ENCODE results near the gene NDUFAF8. TPM values are rescaled to one million over a fixed set of nuclear protein-coding genes. Genes with fewer than 3 reads are reported as not detected.

Gene NDUFAF8
- total RNA-seq, 2 donors from 2014 or later = 20.8 to 26.5 TPM

- no peak for DNase-seq
- no peaks in the 10 kb centered on the region for H3K36me3 ChIP-seq (replicated peaks in 1 of 2; ENCODE audit: insufficient read depth in 1 of 2, low read depth in 2 of 2)
- no peaks in the 10 kb centered on the region for H3K27me3 ChIP-seq
- intact Hi-C loops (cut with DNase I) = no loop called here
- no peak overlapping the region for H3K27ac ChIP-seq
- ATAC-seq = no peak
- no peaks in the 10 kb centered on the region for H3K4me1 ChIP-seq
- H3K9me3 ChIP-seq = no peaks in the 10 kb centered on the region
- 94 to 95% methylated on average over 6 to 16 of the region's 16 CpGs for WGBS, 2 donors
- H3K4me3 ChIP-seq = no peak overlapping the region
- TF ChIP-seq POLR2A (IDR thresholded peaks at IDR 0.05) = no peak
- no peak for TF ChIP-seq CTCF (IDR thresholded peaks at IDR 0.05)
Observed at GRCh38 chr17:81209141-81209540, 30.0 kb upstream of the NDUFAF8 start.

GRCh38 chr17:81210466-81210865 is 28.7 kb upstream of the NDUFAF8 start:
- H3K36me3 ChIP-seq (replicated peaks in 1 of 2; ENCODE audit: insufficient read depth in 1 of 2, low read depth in 2 of 2) = no peaks in the 10 kb centered on the region
- TF ChIP-seq POLR2A (IDR thresholded peaks at IDR 0.05) (no peak), CTCF (IDR thresholded peaks at IDR 0.05) (no peak)
- no peaks in the 10 kb centered on the region for H3K27me3 ChIP-seq
- DNase-seq (no peak), ATAC-seq (no peak)
- no peaks in the 10 kb centered on the region for H3K4me1 ChIP-seq
- no peak overlapping the region for H3K27ac ChIP-seq
- no peaks in the 10 kb centered on the region for H3K9me3 ChIP-seq
- intact Hi-C loops (cut with DNase I) = no loop called here
- no peak overlapping the region for H3K4me3 ChIP-seq
- WGBS, 2 donors = 65 to 80% methylated on average over 10 of the region's 10 CpGs

- no peak overlapping the region for H3K4me3 ChIP-seq
- H3K36me3 ChIP-seq (replicated peaks in 1 of 2; ENCODE audit: insufficient read depth in 1 of 2, low read depth in 2 of 2) = no peaks in the 10 kb centered on the region
- no peak for DNase-seq
- intact Hi-C loops (cut with DNase I) = no loop called here
- TF ChIP-seq POLR2A (IDR thresholded peaks at IDR 0.05) = no peak
- TF ChIP-seq CTCF (IDR thresholded peaks at IDR 0.05) = no peak
- 71 to 72% methylated on average over 14 of the region's 14 CpGs for WGBS, 2 donors
- no peaks in the 10 kb centered on the region for H3K27me3 ChIP-seq
- H3K4me1 ChIP-seq = no peaks in the 10 kb centered on the region
- ATAC-seq = peak; percentile 12
- no peaks in the 10 kb centered on the region for H3K9me3 ChIP-seq
- H3K27ac ChIP-seq = no peak overlapping the region
Observed at GRCh38 chr17:81210868-81211267, 28.2 kb upstream of the NDUFAF8 start.

GRCh38 chr17:81212365-81212764 is 26.8 kb upstream of the NDUFAF8 start:
- intact Hi-C loops (cut with DNase I) = no loop called here
- no peak overlapping the region for H3K4me3 ChIP-seq
- no peaks in the 10 kb centered on the region for H3K36me3 ChIP-seq (replicated peaks in 1 of 2; ENCODE audit: insufficient read depth in 1 of 2, low read depth in 2 of 2)
- ATAC-seq (no peak), DNase-seq (no peak)
- no peak for TF ChIP-seq CTCF (IDR thresholded peaks at IDR 0.05)
- no peak for TF ChIP-seq POLR2A (IDR thresholded peaks at IDR 0.05)
- WGBS, 2 donors = 90 to 93% methylated on average over 6 to 9 of the region's 9 CpGs
- no peaks in the 10 kb centered on the region for H3K9me3 ChIP-seq
- no peaks in the 10 kb centered on the region for H3K27me3 ChIP-seq
- H3K27ac ChIP-seq = no peak overlapping the region
- H3K4me1 ChIP-seq = no peaks in the 10 kb centered on the region

GRCh38 chr17:81213978-81214377 is 25.1 kb upstream of the NDUFAF8 start:
- Histone ChIP-seq H3K4me1 (no peaks in the 10 kb centered on the region), H3K4me3 (no peak overlapping the region), H3K27ac (no peak overlapping the region), H3K27me3 (no peaks in the 10 kb centered on the region), H3K36me3 (replicated peaks in 1 of 2; ENCODE audit: insufficient read depth in 1 of 2, low read depth in 2 of 2) (no peaks in the 10 kb centered on the region), H3K9me3 (no peaks in the 10 kb centered on the region)
- 92 to 97% methylated on average over 8 of the region's 8 CpGs for WGBS, 2 donors
- no peak for DNase-seq
- no peak for ATAC-seq
- intact Hi-C loops (cut with DNase I) = no loop called here
- TF ChIP-seq POLR2A (IDR thresholded peaks at IDR 0.05) (no peak), CTCF (IDR thresholded peaks at IDR 0.05) (no peak)

All from body of pancreas (tissue), 4 donors.